Measurements from ENCODE around the gene SMYD3. TPM values are rescaled to one million over a fixed set of nuclear protein-coding genes. Genes with fewer than 3 reads are reported as not detected.

SMYD3 gene
- total and polyA plus RNA-seq, 10 donors, result 12.5 to 33.1 (median 21.0) TPM

GRCh38 chr1:245921417-245921816 lies 585.7 kb downstream of the SMYD3 start:
- Histone ChIP-seq H3K9me3 (peaks cover 0 to 7% (median 0%) of the 10 kb centered on the region in 8 donors), H3K4me1 (no peaks in the 10 kb centered on the region), H3K36me3 (peaks cover 0 to 6% (median 0%) of the 10 kb centered on the region in 6 donors), H3K27ac (no peak overlapping the region), H3K4me3 (no peak overlapping the region), H3K27me3 (replicated peaks in 1 of 7) (no peaks in the 10 kb centered on the region)
- WGBS, 5 donors, result 87 to 98% (median 96%) methylated on average over 2 of the region's 2 CpGs
- DNase-seq, result no peak
- intact Hi-C loops (cut with DNase I; ENCODE audit: low total_unique reads), result no loop called here
- TF ChIP-seq CTCF (IDR thresholded peaks at IDR 0.05 in 8 of 11, conservative IDR thresholded peaks at IDR 0.05 in 3 of 11) (no peak), POLR2AphosphoS5 (IDR thresholded peaks at IDR 0.05) (no peak), POLR2A (IDR thresholded peaks at IDR 0.05) (no peak)

GRCh38 chr1:245917403-245917802 lies 589.7 kb downstream of the SMYD3 start:
- Histone ChIP-seq H3K4me1 (no peaks in the 10 kb centered on the region), H3K27ac (no peak overlapping the region), H3K4me3 (no peak overlapping the region), H3K36me3 (peaks cover 0 to 15% (median 0%) of the 10 kb centered on the region in 6 donors), H3K9me3 (peaks cover 0 to 15% (median 8%) of the 10 kb centered on the region in 8 donors), H3K27me3 (replicated peaks in 1 of 7) (no peaks in the 10 kb centered on the region)
- DNase-seq, result no peak
- no peak for TF ChIP-seq POLR2AphosphoS5 (IDR thresholded peaks at IDR 0.05)
- TF ChIP-seq CTCF (IDR thresholded peaks at IDR 0.05 in 8 of 11, conservative IDR thresholded peaks at IDR 0.05 in 3 of 11), result no peak
- no peak for TF ChIP-seq POLR2A (IDR thresholded peaks at IDR 0.05)
- intact Hi-C loops (cut with DNase I; ENCODE audit: low total_unique reads), result no loop called here
- 77 to 91% (median 85%) methylated on average over 6 of the region's 6 CpGs for WGBS, 5 donors

GRCh38 chr1:245915841-245916240 lies 591.2 kb downstream of the SMYD3 start:
- Histone ChIP-seq H3K27me3 (replicated peaks in 1 of 7) (no peaks in the 10 kb centered on the region), H3K9me3 (peaks cover 0 to 12% (median 6%) of the 10 kb centered on the region in 8 donors), H3K27ac (no peak overlapping the region), H3K4me3 (no peak overlapping the region), H3K36me3 (peaks cover 0 to 15% (median 0%) of the 10 kb centered on the region in 6 donors), H3K4me1 (no peaks in the 10 kb centered on the region)
- WGBS, 5 donors, result 91 to 97% (median 95%) methylated on average over 2 of the region's 2 CpGs
- intact Hi-C loops (cut with DNase I; ENCODE audit: low total_unique reads), result no loop called here
- DNase-seq, result no peak
- TF ChIP-seq CTCF (IDR thresholded peaks at IDR 0.05 in 8 of 11, conservative IDR thresholded peaks at IDR 0.05 in 3 of 11), result no peak

GRCh38 chr1:245915406-245915805 lies 591.7 kb downstream of the SMYD3 start:
- Histone ChIP-seq H3K9me3 (peaks cover 0 to 12% (median 6%) of the 10 kb centered on the region in 8 donors), H3K27me3 (replicated peaks in 1 of 7) (no peaks in the 10 kb centered on the region), H3K4me3 (no peak overlapping the region), H3K36me3 (peaks cover 0 to 15% (median 0%) of the 10 kb centered on the region in 6 donors), H3K4me1 (no peaks in the 10 kb centered on the region), H3K27ac (no peak overlapping the region)
- no peak for TF ChIP-seq POLR2AphosphoS5 (IDR thresholded peaks at IDR 0.05)
- TF ChIP-seq CTCF (IDR thresholded peaks at IDR 0.05 in 8 of 11, conservative IDR thresholded peaks at IDR 0.05 in 3 of 11), result no peak
- no peak for TF ChIP-seq POLR2A (IDR thresholded peaks at IDR 0.05)
- intact Hi-C loops (cut with DNase I; ENCODE audit: low total_unique reads), result no loop called here
- WGBS, 5 donors, result 86 to 98% (median 96%) methylated on average over 5 of the region's 5 CpGs
- no peak for DNase-seq

Measured in spleen (tissue), 11 donors.